HEK293 (cell line): Measurements from ENCODE around the gene DMD.

Source experiments
- CTCF ChIA-PET: fragments of 350-600 bp; formaldehyde crosslinking; extraction: SDS; loops from one replicate; lab custom pipeline; 2021; ENCODE audit warnings: antibody characterized with exemption; lab: Yijun Ruan, JAX
- POLR2A ChIA-PET: fragments of 300-600 bp; formaldehyde crosslinking; extraction: SDS; loops from one replicate; lab custom pipeline; 2020; ENCODE audit warnings: antibody characterized with exemption, inconsistent platforms; lab: Yijun Ruan, JAX
- H3K27ac ChIP-seq: fragments of 200-500 bp; sonication (Bioruptor generic); 2 replicates; pipeline ENCODE4 v1.5.1; 2014; ENCODE audit warnings: low read depth, low read length, control low read depth, inconsistent platforms; ENCODE audit errors: extremely low read depth
- H3K36me3 ChIP-seq, 2 experiments: fragments of 200-500 bp in 1 of 2; sonication (Bioruptor generic) in 1 of 2; 1 replicate in 1 of 2; 2 replicates in 1 of 2; pipeline ENCODE4 v1.5.1; 2014 to 2017; ENCODE audit warnings: inconsistent platforms in 2 of 2, low read length in 2 of 2; ENCODE audit not compliant: control insufficient read depth in 2 of 2, insufficient read depth in 1 of 2
- H3K4me1 ChIP-seq: fragments of 200-500 bp; sonication (Bioruptor generic); 2 replicates; pipeline ENCODE4 v1.5.1; 2014; ENCODE audit warnings: mild to moderate bottlenecking, low read length, inconsistent platforms; ENCODE audit not compliant: control insufficient read depth, insufficient read depth
- H3K4me3 ChIP-seq: 2 replicates; pipeline ENCODE4 v1.5.1; 2011; ENCODE audit warnings: low read depth, mild to moderate bottlenecking, control low read depth, low read length, moderate library complexity
- H3K9me3 ChIP-seq: fragments of 200-500 bp; sonication (Bioruptor generic); 2 replicates; pipeline ENCODE4 v1.5.1; 2014; ENCODE audit warnings: low read depth, low read length, inconsistent platforms; ENCODE audit not compliant: control insufficient read depth, insufficient read depth
- GLI2 ChIP-seq: fragments of 450-650 bp; formaldehyde crosslinking; IDR thresholded peaks from 2 replicates; pipeline ENCODE4; 2017; ENCODE audit warnings: missing biosample characterization, missing genetic modification characterization, low read depth, borderline replicate concordance
- HOXA7 ChIP-seq: sonication (generic); formaldehyde crosslinking; IDR thresholded peaks from 2 replicates; pipeline ENCODE4 v1.8.1; 2022; ENCODE audit warnings: missing genetic modification reagents, borderline replicate concordance
- KLF1 ChIP-seq: fragments of 450-650 bp; formaldehyde crosslinking; IDR thresholded peaks from 2 replicates; pipeline ENCODE4 v1.5.1; 2016; ENCODE audit warnings: missing biosample characterization, missing genetic modification characterization
- ZNF214 ChIP-seq: fragments of 450-650 bp; formaldehyde crosslinking; IDR thresholded peaks from 2 replicates; pipeline ENCODE4 v1.5.1; 2017; ENCODE audit warnings: missing biosample characterization, mild to moderate bottlenecking, missing genetic modification characterization, borderline replicate concordance
- ZNF266 ChIP-seq: fragments of 450-650 bp; formaldehyde crosslinking; IDR thresholded peaks from 2 replicates; pipeline ENCODE4 v1.5.1; 2016; ENCODE audit warnings: missing biosample characterization, missing genetic modification characterization, low read depth
- ZNF302 ChIP-seq: fragments of 450-650 bp; formaldehyde crosslinking; IDR thresholded peaks from 2 replicates; pipeline ENCODE4 v1.5.1; 2016; ENCODE audit warnings: missing biosample characterization, missing genetic modification characterization, low read depth
- ZNF404 ChIP-seq: fragments of 450-650 bp; formaldehyde crosslinking; IDR thresholded peaks from 2 replicates; pipeline ENCODE4 v1.5.1; 2017; ENCODE audit warnings: missing biosample characterization, missing genetic modification characterization
- ZNF423 ChIP-seq: fragments of 450-650 bp; formaldehyde crosslinking; IDR thresholded peaks from 2 replicates; pipeline ENCODE4 v1.5.1; 2016; ENCODE audit warnings: missing biosample characterization, missing genetic modification characterization
- ZNF426 ChIP-seq: fragments of 450-650 bp; formaldehyde crosslinking; IDR thresholded peaks from 2 replicates; pipeline ENCODE4 v1.5.1; 2017; ENCODE audit warnings: missing biosample characterization, missing genetic modification characterization, mild to moderate bottlenecking, inconsistent platforms, moderate library complexity
- ZNF433 ChIP-seq: fragments of 450-650 bp; formaldehyde crosslinking; IDR thresholded peaks from 2 replicates; pipeline ENCODE4 v1.5.1; 2016; ENCODE audit warnings: missing biosample characterization, missing genetic modification characterization, low read depth
- ZNF558 ChIP-seq: fragments of 450-650 bp; formaldehyde crosslinking; IDR thresholded peaks from 2 replicates; pipeline ENCODE4 v1.5.1; 2016; ENCODE audit warnings: missing biosample characterization, missing genetic modification characterization
- ZNF596 ChIP-seq: fragments of 450-650 bp; IDR thresholded peaks from 2 replicates; pipeline ENCODE4 v1.5.0; 2018; ENCODE audit warnings: missing biosample characterization, mild to moderate bottlenecking, missing genetic modification characterization, moderate library complexity
- ZNF600 ChIP-seq: fragments of 450-650 bp; formaldehyde crosslinking; IDR thresholded peaks from 2 replicates; pipeline ENCODE4 v1.5.1; 2016; ENCODE audit warnings: missing biosample characterization, missing genetic modification characterization
- ZNF664 ChIP-seq: fragments of 450-650 bp; formaldehyde crosslinking; IDR thresholded peaks from 2 replicates; pipeline ENCODE4 v1.5.1; 2016; ENCODE audit warnings: missing biosample characterization, missing genetic modification characterization
- ZNF677 ChIP-seq: fragments of 450-650 bp; IDR thresholded peaks from 2 replicates; pipeline ENCODE4 v1.5.0; 2018; ENCODE audit warnings: missing biosample characterization, mild to moderate bottlenecking, missing genetic modification characterization, moderate library complexity
- TF ChIP-seq, protein P1 (sequence below): fragments of 450-650 bp; formaldehyde crosslinking; optimal IDR thresholded peaks from 2 replicates; pipeline ENCODE3; 2016; ENCODE audit warnings: missing biosample characterization, mild to moderate bottlenecking, missing genetic modification characterization
- TF ChIP-seq, protein P2 (sequence below): fragments of 450-650 bp; formaldehyde crosslinking; IDR thresholded peaks from 2 replicates; pipeline ENCODE4 v1.5.1; 2016; ENCODE audit warnings: missing biosample characterization, missing genetic modification characterization, borderline replicate concordance
- TF ChIP-seq, protein P3 (sequence below): fragments of 450-650 bp; formaldehyde crosslinking; IDR thresholded peaks from 2 replicates; pipeline ENCODE4 v1.5.1; 2016; ENCODE audit warnings: missing biosample characterization, missing genetic modification characterization
- TF ChIP-seq, protein P4 (sequence below): fragments of 450-650 bp; formaldehyde crosslinking; IDR thresholded peaks from 2 replicates; pipeline ENCODE4 v1.5.1; 2017; ENCODE audit warnings: missing biosample characterization, missing genetic modification characterization
- TF ChIP-seq, protein P5 (sequence below): fragments of 450-650 bp; formaldehyde crosslinking; IDR thresholded peaks from 2 replicates; pipeline ENCODE4 v1.5.1; 2016; ENCODE audit warnings: missing biosample characterization, missing genetic modification characterization
- TF ChIP-seq, protein P6 (sequence below): IDR thresholded peaks from 2 replicates; pipeline ENCODE4 v1.6.1; 2011; ENCODE audit warnings: mild to moderate bottlenecking, low read depth, low read length, borderline replicate concordance
- TF ChIP-seq, protein P7 (sequence below): fragments of 450-650 bp; formaldehyde crosslinking; IDR thresholded peaks from 2 replicates; pipeline ENCODE4 v1.5.1; 2016; ENCODE audit warnings: missing biosample characterization, missing genetic modification characterization

DMD gene

DNA sequence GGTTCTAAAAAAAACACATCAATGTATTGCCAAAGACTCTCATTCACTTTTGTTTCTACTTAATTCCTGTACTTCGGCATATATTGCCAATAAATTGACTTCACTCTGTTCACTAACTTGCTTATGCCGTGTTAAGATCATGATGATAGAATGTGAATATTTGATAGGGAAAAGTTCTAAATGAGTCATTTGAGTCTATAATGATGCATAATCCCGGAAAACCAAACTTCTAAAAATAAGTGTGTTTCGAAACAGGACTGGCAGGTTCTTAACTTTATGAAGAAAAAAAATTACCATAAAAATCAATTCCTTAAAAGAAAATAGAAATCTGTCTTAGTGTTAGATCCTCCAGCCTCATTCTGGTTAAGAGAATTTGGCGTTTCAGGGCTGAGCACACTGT is 1752.0 kb downstream of the DMD start:
- H3K4me3 ChIP-seq, result no peak overlapping the region
- TF ChIP-seq ZNF214 (tag by site-specific recombination), result no peak
- TF ChIP-seq, protein P1, sequence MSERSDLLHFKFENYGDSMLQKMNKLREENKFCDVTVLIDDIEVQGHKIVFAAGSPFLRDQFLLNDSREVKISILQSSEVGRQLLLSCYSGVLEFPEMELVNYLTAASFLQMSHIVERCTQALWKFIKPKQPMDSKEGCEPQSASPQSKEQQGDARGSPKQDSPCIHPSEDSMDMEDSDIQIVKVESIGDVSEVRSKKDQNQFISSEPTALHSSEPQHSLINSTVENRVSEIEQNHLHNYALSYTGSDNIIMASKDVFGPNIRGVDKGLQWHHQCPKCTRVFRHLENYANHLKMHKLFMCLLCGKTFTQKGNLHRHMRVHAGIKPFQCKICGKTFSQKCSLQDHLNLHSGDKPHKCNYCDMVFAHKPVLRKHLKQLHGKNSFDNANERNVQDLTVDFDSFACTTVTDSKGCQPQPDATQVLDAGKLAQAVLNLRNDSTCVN, result no peak
- no peak for TF ChIP-seq ZNF664
- TF ChIP-seq, protein P2, sequence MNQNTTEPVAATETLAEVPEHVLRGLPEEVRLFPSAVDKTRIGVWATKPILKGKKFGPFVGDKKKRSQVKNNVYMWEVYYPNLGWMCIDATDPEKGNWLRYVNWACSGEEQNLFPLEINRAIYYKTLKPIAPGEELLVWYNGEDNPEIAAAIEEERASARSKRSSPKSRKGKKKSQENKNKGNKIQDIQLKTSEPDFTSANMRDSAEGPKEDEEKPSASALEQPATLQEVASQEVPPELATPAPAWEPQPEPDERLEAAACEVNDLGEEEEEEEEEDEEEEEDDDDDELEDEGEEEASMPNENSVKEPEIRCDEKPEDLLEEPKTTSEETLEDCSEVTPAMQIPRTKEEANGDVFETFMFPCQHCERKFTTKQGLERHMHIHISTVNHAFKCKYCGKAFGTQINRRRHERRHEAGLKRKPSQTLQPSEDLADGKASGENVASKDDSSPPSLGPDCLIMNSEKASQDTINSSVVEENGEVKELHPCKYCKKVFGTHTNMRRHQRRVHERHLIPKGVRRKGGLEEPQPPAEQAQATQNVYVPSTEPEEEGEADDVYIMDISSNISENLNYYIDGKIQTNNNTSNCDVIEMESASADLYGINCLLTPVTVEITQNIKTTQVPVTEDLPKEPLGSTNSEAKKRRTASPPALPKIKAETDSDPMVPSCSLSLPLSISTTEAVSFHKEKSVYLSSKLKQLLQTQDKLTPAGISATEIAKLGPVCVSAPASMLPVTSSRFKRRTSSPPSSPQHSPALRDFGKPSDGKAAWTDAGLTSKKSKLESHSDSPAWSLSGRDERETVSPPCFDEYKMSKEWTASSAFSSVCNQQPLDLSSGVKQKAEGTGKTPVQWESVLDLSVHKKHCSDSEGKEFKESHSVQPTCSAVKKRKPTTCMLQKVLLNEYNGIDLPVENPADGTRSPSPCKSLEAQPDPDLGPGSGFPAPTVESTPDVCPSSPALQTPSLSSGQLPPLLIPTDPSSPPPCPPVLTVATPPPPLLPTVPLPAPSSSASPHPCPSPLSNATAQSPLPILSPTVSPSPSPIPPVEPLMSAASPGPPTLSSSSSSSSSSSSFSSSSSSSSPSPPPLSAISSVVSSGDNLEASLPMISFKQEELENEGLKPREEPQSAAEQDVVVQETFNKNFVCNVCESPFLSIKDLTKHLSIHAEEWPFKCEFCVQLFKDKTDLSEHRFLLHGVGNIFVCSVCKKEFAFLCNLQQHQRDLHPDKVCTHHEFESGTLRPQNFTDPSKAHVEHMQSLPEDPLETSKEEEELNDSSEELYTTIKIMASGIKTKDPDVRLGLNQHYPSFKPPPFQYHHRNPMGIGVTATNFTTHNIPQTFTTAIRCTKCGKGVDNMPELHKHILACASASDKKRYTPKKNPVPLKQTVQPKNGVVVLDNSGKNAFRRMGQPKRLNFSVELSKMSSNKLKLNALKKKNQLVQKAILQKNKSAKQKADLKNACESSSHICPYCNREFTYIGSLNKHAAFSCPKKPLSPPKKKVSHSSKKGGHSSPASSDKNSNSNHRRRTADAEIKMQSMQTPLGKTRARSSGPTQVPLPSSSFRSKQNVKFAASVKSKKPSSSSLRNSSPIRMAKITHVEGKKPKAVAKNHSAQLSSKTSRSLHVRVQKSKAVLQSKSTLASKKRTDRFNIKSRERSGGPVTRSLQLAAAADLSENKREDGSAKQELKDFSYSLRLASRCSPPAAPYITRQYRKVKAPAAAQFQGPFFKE (tag by site-specific recombination), result no peak
- TF ChIP-seq, protein P3, sequence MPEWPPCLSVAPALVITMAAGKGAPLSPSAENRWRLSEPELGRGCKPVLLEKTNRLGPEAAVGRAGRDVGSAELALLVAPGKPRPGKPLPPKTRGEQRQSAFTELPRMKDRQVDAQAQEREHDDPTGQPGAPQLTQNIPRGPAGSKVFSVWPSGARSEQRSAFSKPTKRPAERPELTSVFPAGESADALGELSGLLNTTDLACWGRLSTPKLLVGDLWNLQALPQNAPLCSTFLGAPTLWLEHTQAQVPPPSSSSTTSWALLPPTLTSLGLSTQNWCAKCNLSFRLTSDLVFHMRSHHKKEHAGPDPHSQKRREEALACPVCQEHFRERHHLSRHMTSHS (tag by site-specific recombination), result no peak
- TF ChIP-seq ZNF677 (tag by site-specific recombination), result no peak
- TF ChIP-seq HOXA7 (CRISPR knock-in tag), result no peak
- TF ChIP-seq ZNF404 (tag by site-specific recombination), result no peak
- no peak for TF ChIP-seq ZNF600 (tag by site-specific recombination)
- TF ChIP-seq ZNF423, result no peak
- no peak for TF ChIP-seq KLF1 (tag by site-specific recombination)
- TF ChIP-seq ZNF433, result no peak
- TF ChIP-seq, all 188 proteins: peak for 0
- Histone ChIP-seq H3K36me3 (no peaks in the 10 kb centered on the region), H3K4me1 (no peaks in the 10 kb centered on the region), H3K9me3 (no peaks in the 10 kb centered on the region), H3K27ac (no peak overlapping the region)
- POLR2A ChIA-PET, result no interaction called here
- CTCF ChIA-PET, result no interaction called here

DNA sequence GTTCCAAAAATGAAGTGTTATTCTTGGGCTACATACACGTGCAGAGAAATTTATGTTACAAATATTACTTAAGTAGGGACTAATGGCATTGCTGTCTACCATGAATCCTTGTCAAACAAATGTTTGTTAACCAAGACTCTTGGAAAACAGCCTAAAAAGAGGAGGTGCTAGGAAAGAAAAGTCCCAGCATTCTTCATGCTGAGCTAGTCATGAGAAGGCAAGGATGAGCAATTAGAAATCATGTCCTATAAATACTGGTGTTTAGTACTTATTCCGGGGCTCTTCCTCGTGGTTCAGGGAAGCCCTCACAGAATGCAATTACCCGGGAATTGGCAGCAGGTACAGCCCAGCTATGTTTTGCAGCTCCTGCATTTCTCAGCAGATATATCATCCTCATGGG is 1761.4 kb downstream of the DMD start:
- no peaks in the 10 kb centered on the region for H3K36me3 ChIP-seq
- ChIA-PET CTCF (interaction anchor here (0.7 kb wide), 1 partner anchor 15 kb away, joined by 3 read pairs; no protein-coding TSS in a partner anchor), POLR2A (no interaction called here)
- H3K4me3 ChIP-seq, result no peak overlapping the region
- no peak overlapping the region for H3K27ac ChIP-seq
- no peaks in the 10 kb centered on the region for H3K9me3 ChIP-seq
- H3K4me1 ChIP-seq, result no peaks in the 10 kb centered on the region
- TF ChIP-seq, protein P4, sequence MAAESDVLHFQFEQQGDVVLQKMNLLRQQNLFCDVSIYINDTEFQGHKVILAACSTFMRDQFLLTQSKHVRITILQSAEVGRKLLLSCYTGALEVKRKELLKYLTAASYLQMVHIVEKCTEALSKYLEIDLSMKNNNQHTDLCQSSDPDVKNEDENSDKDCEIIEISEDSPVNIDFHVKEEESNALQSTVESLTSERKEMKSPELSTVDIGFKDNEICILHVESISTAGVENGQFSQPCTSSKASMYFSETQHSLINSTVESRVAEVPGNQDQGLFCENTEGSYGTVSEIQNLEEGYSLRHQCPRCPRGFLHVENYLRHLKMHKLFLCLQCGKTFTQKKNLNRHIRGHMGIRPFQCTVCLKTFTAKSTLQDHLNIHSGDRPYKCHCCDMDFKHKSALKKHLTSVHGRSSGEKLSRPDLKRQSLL, result no peak
- TF ChIP-seq ZNF558 (tag by site-specific recombination), result no peak
- TF ChIP-seq, protein P5, sequence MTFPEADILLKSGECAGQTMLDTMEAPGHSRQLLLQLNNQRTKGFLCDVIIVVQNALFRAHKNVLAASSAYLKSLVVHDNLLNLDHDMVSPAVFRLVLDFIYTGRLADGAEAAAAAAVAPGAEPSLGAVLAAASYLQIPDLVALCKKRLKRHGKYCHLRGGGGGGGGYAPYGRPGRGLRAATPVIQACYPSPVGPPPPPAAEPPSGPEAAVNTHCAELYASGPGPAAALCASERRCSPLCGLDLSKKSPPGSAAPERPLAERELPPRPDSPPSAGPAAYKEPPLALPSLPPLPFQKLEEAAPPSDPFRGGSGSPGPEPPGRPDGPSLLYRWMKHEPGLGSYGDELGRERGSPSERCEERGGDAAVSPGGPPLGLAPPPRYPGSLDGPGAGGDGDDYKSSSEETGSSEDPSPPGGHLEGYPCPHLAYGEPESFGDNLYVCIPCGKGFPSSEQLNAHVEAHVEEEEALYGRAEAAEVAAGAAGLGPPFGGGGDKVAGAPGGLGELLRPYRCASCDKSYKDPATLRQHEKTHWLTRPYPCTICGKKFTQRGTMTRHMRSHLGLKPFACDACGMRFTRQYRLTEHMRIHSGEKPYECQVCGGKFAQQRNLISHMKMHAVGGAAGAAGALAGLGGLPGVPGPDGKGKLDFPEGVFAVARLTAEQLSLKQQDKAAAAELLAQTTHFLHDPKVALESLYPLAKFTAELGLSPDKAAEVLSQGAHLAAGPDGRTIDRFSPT, result no peak
- TF ChIP-seq ZNF266 (tag by site-specific recombination), result no peak
- TF ChIP-seq, protein P6, sequence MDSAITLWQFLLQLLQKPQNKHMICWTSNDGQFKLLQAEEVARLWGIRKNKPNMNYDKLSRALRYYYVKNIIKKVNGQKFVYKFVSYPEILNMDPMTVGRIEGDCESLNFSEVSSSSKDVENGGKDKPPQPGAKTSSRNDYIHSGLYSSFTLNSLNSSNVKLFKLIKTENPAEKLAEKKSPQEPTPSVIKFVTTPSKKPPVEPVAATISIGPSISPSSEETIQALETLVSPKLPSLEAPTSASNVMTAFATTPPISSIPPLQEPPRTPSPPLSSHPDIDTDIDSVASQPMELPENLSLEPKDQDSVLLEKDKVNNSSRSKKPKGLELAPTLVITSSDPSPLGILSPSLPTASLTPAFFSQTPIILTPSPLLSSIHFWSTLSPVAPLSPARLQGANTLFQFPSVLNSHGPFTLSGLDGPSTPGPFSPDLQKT, result no peak
- TF ChIP-seq, protein P7, sequence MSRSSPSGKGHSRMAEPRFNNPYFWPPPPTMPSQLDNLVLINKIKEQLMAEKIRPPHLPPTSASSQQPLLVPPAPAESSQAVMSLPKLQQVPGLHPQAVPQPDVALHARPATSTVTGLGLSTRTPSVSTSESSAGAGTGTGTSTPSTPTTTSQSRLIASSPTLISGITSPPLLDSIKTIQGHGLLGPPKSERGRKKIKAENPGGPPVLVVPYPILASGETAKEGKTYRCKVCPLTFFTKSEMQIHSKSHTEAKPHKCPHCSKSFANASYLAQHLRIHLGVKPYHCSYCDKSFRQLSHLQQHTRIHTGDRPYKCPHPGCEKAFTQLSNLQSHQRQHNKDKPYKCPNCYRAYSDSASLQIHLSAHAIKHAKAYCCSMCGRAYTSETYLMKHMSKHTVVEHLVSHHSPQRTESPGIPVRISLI (tag by site-specific recombination), result no peak
- TF ChIP-seq ZNF596 (tag by site-specific recombination), result no peak
- TF ChIP-seq ZNF302, result no peak
- no peak for TF ChIP-seq ZNF426 (tag by site-specific recombination)
- TF ChIP-seq GLI2, result no peak
